DMS153 (cell line): ENCODE results near the gene DNM1.
"Not testable (repeated sequence)": the region's sequence is repeated elsewhere in the genome, so short reads cannot be mapped to it uniquely, and the experiment has no call there.

Experiments used
- DNase-seq: peaks from one replicate; lab custom pipeline; 2025; lab: John Stamatoyannopoulos, UW

DNM1 gene

DNA sequence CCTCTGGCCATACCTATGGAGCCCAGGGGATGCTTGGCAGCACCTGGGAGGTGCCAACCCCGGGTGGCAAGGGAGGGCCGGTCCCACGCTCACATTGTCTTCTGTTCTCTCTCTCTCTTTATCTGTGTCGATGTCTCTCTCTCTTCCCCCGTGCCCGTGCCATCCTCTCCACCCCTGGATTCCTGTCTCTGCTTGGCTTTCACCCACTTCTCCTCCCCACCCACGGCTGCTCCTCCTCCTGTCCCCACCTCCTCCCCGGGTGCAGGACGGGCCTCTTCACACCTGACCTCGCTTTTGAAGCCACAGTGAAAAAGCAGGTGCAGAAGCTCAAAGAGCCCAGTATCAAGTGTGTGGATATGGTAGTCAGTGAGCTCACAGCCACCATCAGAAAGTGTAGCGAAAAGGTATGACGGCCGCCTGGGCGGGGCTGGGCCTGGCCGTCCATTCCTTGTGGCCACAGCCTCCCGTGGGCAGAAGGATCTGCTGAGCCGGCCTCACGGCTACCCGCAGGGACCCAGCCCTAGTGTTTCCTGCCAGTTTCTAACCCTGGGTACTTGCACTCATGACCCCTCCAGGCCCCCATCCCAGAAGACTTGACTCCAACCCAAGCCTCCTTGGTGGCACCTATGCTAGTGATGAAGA is 22.7 kb downstream of the DNM1 start:
- DNase-seq: no peak

DNA sequence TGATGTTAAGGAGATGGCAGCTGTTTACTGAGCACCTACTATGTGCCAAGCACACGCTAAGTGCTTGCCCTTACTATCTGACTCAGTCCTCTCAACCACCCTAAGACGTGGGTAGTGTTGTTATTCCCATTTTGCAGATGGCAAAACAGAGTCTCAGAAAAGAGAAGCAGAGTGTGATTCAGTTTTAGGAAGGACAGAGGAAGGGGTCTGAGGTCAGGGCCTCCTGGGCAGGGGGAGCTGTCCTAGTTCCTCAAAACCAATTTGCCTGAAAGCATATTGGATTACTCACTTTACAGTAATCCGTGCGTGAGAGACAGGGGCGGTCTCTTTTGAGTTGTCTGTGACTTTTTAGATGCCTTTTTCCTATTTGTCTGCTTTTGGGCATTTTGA is 23.2 kb downstream of the DNM1 start:
- no peak for DNase-seq

DNA sequence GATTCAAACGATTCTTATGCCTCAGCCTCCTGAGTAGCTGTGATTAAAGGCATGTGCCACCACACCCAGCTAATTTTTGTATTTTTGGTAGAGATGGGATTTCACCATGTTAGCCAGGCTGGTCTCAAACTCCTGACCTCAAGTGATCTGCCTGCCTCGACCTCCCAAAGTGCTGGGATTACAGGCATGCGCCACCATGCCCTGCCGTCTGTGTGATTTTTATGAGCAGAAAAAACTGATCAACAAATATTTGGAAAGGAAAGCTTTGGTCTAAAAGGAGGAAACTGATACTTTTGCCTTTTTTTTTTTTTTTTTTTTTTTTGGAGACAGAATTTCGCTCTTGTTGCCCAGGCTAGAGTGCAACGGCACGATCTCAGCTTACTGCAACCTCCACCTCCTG is 27.7 kb downstream of the DNM1 start:
- not testable (repeated sequence) for DNase-seq

DNA sequence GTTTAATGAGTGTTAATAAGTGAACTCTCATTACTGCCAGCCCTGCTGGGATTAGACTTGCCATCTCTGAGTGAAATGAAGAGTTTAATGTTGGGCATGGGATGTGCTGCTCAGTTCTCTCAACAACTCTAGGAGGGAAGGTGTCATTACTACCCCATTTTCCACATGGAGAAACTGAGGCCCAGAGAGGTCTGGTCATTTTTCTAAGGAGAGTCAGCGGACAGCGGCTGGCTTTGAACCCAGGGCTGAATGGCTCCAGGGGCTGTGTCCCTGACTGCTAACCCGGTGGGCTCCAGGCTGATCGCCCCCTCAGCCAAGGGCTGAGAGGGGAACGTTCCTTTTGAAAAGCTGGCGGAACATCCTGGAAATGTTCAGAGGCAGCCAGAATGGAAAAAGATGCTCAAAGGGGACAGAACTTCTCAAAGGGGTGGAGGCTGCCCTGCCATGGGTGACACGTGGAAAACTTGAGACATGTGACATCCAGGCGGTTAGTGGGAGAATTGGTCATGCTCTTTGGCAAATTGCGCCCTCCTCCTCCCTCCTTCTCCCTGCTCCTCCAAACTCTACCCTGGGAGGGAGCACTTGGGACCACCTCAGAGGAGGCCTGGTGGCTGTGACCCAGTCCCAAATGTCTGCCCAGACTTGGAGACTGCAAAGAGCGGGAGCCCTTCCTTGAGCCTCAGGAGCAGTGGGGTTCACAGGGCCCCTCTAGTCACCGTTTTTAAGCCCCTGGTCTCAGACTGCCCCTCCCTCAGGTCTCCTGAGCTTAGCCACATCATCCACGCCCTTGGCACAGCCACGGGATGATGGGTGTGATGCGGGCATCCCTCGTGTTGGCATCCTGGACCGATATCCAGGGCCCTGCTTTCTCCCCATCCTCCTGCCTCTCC is 28.7 kb downstream of the DNM1 start:
- DNase-seq: no peak

DNA sequence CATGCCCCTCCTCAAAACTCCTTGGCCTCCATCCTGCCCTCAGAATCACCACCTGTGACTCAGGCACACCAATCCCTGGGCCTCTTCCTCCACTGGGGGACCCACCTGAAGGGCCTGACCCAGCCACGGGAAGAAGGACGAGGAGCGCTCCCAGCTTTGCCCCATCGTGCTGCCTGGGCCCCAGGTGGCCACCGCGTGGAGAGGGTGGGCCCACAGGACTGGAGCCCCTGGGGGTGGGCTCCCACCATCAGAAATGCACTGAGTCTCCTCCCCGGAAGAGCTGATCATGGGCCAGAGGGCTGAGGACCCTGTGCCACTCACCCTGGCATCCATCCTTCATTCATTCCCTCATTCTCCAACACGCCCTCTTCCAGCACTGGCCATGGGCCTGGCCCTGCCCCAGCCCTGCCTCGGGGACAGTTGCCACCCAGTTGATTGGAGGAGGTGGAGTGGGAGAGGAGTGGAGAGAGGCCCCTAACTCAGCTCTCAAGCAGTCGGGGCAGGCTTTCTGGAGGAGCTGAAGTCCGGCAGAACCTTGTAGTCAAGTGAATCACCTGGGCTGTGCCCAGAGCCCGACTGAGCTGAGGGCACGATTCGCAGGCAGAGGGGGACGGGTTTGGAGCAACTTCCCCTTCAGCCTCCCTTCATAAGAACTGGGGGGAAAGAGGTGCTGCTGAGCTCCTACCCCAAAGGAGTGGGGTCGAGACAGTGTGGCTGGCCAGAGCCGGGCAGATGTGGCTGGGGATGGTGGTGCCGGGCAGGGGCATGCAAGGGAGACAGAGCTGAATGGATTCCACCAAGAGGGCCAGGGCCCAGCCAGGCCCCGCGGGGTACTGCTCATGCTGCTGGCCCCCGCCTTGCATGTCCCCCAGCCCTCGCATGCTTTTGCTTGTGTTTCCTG is 29.6 kb downstream of the DNM1 start:
- no peak for DNase-seq

DNA sequence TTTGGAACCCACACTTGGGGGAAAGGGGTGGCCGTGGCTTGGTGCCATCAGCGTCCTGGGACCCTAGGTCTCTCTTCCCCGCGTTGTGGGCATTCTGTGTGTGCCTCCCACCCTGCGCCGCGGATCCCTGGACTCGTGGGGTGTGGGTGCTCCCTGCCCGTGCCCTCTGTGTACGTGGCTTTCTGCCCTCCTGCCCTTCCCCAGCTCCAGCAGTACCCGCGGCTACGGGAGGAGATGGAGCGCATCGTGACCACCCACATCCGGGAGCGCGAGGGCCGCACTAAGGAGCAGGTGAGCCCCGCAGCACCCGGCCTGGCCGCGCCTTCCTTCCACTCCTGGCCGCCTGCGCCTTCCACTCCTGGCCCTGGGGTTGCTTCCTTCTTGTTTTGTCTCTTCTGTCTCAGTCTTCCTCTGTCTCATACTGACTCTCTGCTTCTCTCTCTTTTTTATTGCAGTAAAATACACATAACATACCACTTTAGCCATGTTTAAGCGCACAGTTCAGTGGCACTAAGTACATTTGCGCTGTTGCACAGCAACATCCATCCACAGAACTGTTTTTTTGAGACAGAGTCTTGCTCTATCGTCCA is 30.7 kb downstream of the DNM1 start:
- DNase-seq: no peak

DNA sequence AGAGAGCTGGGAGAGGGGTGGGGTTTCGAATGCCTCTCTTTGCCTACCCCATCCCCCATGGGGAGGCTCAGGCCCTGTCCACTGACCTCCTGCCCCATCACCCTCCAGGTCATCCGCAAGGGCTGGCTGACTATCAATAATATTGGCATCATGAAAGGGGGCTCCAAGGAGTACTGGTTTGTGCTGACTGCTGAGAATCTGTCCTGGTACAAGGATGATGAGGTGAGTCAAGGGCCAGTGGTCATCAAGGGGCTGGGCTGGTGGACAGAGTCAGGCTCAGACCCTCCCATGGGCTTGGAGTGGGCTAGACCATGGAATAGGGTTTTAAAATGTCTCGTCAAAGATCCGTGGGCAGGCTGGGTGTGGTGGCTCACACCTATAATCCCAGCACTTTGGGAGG is 38.9 kb downstream of the DNM1 start:
- no peak for DNase-seq

DNA sequence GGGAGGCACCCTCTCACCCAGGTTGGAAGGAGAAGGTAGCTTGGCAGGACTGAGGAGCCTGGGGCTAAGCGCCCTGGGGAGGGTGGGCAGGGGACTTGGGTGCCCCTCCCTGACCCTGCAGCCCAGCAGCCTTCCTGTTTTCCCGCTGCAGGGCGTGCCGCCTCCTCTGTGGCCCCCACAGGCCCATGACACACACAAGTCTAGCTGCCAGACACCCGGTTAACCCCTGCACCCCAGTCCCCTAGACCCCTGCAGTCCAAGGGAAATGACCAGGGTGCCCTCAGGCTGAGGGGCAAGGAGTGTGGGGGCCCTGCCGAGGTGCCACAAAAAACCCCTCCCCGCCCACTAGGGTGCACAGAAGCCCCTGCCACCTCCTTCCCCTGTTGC is 39.6 kb downstream of the DNM1 start:
- no peak for DNase-seq

DNA sequence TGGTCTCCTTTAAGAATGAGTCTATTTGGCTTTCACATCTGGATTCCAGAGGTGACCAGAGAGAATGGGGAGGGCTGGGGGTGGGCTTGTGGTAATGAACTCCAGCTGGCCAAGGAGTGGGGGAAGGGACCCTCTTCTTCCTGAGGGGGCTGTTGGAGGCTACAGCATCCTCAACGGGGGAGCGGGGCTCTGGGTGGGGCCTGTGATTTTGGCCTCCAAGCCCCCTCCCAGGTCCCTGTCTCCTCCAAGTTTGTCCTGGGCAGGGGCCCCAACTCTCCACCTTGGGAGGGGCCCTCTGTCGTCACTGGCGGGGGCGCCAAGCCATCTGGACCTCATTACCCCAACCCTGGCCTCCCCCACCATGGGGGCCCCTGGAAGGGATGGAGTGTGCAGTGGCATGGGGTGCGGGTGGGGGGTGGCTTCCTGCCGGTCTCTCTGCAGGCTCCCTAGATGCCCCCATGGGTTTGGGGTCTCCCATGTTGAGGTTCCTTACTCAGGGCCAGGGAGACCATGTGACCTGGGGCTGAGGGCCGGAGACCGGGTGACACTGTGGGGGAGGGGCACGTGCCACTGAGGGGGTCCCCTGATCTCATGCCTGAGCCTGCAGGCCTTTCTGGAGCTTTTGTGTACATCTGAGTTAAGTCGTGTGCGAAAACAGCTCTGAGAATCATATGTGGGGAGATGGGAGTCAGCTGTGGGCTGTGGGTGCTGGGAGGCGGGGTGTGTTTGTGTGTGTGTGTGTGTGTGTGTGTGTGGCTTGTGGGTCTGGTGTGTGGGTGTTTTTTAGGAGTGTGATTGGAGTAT is 40.2 kb downstream of the DNM1 start:
- DNase-seq: no peak

DNA sequence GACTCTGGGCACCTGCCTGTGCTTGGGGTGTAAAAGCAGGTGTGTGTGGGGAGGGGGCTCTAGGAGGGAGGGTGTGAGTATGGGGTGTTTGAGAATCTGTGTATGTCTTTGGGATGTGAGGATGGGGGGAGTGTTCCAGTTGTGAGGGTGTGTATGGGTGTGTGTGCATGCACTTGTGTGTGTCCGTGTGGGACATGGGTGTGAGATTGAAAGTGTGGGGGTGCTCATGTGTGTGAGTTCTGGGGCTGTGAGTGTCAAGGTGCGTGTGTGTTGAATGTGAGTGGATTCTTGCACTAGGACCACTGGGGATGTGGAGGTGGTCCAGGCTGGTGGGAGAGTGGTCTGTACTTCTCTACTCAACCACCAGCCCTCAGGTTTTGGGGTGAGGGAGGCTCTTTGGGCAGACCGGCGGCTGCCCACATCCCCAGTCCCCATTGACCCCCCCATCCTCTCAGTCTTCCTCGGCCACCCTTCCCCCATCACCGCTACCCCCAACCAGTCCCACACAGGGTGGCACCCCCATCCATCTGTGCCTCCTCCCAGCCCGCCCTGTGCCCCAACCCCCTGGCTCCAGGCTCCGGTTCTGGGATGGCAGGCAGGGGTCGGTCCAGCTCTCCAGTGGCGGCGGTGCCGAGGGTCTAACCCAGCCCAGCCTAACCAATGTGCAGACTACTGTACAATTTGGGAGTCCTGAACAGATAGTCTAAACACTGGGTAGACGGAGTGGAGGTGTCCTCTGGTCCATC is 41.1 kb downstream of the DNM1 start:
- DNase-seq: no peak

DNA sequence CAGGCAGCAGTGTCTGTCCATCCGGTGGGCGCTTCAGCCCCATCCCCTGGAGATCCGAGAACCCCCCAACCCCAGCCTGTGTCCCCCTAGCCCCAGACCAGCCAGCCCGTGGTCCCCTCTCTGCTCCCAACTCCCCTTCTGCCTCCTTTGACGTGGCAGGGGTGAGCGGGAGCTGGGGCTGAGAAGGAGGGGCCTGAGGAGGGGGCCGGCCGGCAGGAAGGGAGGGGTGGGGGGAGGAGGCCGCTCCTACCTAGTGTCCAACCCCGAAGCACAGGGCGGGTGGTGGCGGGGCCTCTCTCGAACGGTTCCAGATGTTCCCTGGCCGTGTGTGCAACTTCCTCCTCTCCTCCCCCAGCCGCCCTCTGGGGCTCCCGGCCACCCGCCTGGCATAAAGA is 41.7 kb downstream of the DNM1 start:
- no peak for DNase-seq

DNA sequence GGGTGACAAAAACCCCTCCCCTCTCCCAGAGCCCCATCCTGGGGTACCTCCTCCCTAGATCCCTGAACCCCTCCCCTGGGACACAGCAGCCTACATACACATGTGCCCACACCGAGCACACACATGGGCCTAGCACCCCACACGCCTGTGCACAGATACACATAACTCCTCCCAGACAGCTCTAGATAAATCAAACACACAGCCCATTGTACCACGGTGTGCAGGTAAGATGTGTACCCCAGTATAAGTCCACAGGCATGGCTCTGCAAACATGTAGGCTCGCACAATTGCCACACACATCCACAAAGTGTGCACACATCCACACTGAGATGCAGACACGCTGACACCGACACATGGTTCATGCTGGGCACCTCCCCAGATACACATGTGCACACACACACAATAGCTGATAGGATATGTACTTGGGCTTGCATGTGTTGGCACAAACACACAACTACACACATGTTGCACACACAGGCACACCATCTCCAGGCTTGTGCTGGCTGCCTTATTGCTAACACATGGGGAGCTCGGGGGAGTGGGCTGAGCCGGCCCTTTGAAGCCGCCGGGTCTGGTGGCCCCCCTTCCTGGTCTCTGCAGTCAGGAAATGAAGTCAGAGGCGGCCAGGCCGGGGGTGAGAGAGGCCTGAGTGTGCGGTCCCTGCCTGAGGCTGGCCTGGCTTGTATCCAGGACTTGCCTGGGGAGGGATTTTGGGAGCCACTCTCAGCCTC is 42.4 kb downstream of the DNM1 start:
- DNase-seq: no peak

DNA sequence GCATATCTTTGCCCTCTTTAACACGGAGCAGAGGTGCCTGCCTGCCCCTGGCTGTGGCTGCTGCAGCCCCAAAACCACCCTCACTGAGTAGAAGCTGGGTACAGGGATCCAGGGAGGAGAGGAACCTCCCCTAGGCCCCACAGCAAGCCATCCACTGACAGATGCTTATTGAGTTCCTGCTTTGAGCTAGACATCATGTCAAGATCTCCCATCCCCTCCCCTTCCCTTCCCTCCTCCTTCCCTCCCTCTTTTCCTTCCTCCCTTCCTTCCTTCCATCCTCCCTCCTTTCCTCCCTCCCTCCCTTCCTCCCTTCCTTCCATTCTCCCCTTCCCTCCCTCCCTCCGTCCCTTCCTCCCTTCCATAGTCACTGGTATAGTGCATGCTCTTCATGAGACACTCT is 43.3 kb downstream of the DNM1 start:
- no peak for DNase-seq

DNA sequence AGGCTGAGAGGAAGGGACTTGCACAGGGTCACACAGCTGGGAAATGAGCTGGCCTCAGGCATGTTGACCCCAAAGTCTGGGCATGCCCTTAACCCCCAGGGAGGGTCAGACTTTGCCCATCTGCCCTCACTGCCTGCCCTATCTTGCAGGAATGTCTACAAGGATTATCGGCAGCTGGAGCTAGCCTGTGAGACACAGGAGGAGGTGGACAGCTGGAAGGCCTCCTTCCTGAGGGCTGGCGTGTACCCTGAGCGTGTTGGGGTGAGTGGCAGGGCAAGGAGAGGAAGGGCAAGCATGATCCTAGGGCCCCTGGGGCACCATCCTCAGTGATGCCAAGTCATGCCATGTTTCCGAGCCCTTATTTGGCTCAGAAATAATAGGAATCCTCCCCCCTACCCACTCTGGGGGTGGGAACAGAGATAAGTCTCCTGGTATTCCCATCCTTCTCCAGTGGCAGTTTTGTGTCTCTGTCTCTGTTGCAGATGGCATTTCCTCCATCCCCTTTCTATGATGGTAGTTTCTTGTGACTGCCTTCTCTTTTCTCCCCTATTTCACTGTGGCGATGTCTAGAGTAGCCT is 44.1 kb downstream of the DNM1 start:
- no peak for DNase-seq

DNA sequence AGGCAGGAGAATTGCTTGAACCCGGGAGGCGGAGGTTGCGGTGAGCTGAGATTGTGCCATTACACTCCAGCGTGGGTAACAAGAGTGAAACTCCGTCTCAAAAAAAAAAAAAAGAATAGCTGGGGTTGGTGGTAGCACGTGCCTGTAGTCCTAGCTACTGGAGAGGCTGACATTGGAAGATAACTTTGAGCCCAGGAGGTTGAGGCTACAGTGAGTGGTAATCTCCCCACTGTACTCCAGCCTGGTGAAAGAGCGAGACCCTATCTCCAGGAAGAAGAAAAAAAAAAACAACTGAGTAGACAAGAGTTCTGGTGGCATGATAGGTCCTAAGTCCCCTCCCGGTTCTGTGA is 46.4 kb downstream of the DNM1 start:
- DNase-seq: no peak

DNA sequence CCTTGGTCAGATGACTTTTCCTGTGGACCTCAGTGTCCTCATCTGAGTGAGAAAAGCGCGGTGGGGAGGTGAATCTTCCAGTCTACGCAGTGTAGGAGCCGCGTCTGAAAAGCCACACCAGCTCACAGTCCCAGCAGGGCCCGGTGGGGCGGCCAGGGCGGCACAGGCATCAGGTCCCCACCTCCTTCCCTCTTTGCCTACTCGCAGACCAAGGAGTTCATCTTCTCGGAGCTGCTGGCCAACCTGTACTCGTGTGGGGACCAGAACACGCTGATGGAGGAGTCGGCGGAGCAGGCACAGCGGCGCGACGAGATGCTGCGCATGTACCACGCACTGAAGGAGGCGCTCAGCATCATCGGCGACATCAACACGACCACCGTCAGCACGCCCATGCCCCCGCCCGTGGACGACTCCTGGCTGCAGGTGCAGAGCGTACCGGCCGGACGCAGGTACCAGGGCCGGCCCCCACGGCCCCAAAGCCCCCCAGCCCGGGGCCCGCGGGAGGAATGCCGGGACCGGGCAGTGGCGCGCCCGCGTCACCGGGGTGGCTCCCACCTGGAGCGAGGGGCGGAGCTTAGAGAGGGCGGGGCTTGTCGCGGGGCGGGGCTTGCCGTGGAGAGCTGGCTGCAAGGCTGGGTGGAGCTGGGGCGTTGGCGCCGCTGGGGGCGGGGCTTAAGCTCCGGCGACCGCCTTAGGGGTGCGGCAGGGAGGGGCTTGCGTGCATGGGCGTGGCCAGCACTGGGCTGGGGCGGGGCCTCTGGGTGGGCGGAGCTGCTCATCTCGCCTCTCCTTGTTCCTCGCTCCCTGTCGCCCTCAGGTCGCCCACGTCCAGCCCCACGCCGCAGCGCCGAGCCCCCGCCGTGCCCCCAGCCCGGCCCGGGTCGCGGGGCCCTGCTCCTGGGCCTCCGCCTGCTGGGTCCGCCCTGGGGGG is 47.0 kb downstream of the DNM1 start:
- DNase-seq: peak; percentile 78

DNA sequence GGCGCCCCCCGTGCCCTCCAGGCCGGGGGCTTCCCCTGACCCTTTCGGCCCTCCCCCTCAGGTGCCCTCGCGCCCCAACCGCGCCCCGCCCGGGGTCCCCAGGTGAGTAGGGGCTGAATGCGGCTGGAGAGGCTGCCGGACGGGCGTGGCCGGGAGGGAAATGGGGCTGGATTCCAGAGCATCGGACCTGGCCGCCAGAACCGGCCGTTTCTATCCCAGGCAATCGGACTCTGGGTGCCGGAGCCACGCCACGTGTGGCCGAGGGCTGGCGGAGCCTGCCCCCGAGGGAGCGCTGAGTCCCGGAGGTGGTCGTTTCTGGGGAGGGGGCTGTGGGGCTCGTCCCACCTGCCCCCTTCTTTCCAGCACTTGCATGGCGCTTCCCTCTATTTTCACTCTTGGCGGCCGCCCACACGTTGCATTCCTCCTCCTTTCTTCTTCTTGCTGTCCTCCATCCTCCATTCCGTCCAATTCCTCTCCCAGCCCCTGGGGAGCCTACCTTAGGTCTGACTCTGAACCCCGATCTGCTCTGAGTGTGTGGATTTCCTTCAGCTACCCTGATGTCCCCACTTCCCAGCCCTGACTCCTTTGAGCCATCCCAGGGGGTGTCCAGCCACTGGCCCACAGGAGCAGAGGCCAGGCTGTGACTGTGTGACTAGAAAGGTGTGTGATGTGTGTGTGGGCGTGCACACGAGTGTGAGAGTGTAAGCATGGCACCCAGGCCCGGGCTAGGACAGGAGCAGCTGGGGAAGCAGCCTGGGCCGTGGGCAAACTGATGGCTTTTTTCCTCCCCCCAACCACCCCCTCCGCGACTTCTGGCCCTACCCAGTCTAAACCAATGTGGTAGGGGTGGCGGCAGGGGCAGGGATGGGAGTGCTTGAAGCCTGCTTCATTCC is 47.9 kb downstream of the DNM1 start:
- DNase-seq: no peak

DNA sequence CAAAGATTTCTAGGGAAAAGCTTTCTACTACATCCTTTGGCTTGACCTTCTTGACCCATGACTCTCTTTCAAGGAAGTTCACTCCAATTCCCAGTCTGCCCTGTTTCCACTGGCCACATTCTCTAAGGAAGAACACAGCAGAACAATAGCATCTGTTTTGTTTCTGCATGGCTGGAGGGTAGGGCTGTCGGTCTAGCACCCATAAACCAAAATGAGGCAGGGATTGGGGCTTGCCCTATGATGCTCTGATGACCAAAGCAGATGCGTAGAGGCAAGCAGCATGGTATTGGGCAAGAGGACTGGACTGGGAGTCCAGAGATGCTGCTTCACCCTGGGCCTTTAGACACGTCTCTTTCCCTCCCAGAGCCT is 48.5 kb downstream of the DNM1 start:
- no peak for DNase-seq
